GM21529 (cell line): ENCODE measurements around the gene PRSS16.

Source experiments
- ATAC-seq: cut with Tn5 transposase; IDR thresholded peaks from one replicate; pipeline ENCODE4 v1.9.1; 2021; ENCODE audit not compliant: unreplicated experiment

PRSS16 gene

GRCh38 chr6:27283279-27283678 lies 35.8 kb downstream of the PRSS16 start:
- no peak for ATAC-seq

GRCh38 chr6:27286141-27286540 lies 38.6 kb downstream of the PRSS16 start:
- ATAC-seq = no peak

- no peak for ATAC-seq
These were observed 40.2 kb downstream of the PRSS16 start for GRCh38 chr6:27287751-27288135.

GRCh38 chr6:27288136-27289044 lies 40.9 kb downstream of the PRSS16 start:
- ATAC-seq = no peak

GRCh38 chr6:27290065-27290849 lies 42.8 kb downstream of the PRSS16 start:
- ATAC-seq = no peak

- no peak for ATAC-seq
These were observed 43.3 kb downstream of the PRSS16 start for GRCh38 chr6:27290850-27291208.

- ATAC-seq = no peak
These were observed 46.1 kb downstream of the PRSS16 start for GRCh38 chr6:27293436-27294098.

GRCh38 chr6:27294409-27294808 lies 46.9 kb downstream of the PRSS16 start:
- ATAC-seq = no peak

GRCh38 chr6:27295301-27296079 lies 48.0 kb downstream of the PRSS16 start:
- ATAC-seq = no peak

GRCh38 chr6:27296106-27296783 lies 48.7 kb downstream of the PRSS16 start:
- no peak for ATAC-seq

- no peak for ATAC-seq
These were observed 50.0 kb downstream of the PRSS16 start for GRCh38 chr6:27297484-27297856.

GRCh38 chr6:27297857-27298730 lies 50.6 kb downstream of the PRSS16 start:
- ATAC-seq = no peak

GRCh38 chr6:27303613-27304272 lies 56.2 kb downstream of the PRSS16 start:
- ATAC-seq = no peak
